ENCODE measurements around the gene FAM83C.

FAM83C gene

GRCh38 chr20:35270021-35270902, 22.0 kb downstream of the FAM83C start:
- in situ Hi-C loops (cut with HindIII; ENCODE audit: low pct_ligation_motif_present, low sequenced_read_pairs) = no loop called here
- H3K36me3 ChIP-seq (replicated peaks) = peaks cover under 1% of the 10 kb centered on the region

GRCh38 chr20:35269055-35269781, 23.0 kb downstream of the FAM83C start:
- DNase-seq = peak; percentile 71
- Histone ChIP-seq H3K4me3 (ENCODE audit: low read depth, low read length) (no peak overlapping the region), H3K27me3 (replicated peaks) (no peaks in the 10 kb centered on the region), H3K27ac (no peak overlapping the region), H3K36me3 (replicated peaks) (no peaks in the 10 kb centered on the region)
- in situ Hi-C loops (cut with HindIII; ENCODE audit: low pct_ligation_motif_present, low sequenced_read_pairs) = no loop called here
- TF ChIP-seq CTCF (IDR thresholded peaks at IDR 0.05; ENCODE audit: low read depth, low read length, missing control alignments) = peak; percentile 92

More at GRCh38 chr20:35270021-35270902, 22.0 kb downstream of the FAM83C start:
- H3K4me3 ChIP-seq (ENCODE audit: low read depth, low read length) = no peak overlapping the region
- no peak overlapping the region for H3K27ac ChIP-seq
- H3K27me3 ChIP-seq (replicated peaks) = no peaks in the 10 kb centered on the region
- no peak for TF ChIP-seq CTCF (IDR thresholded peaks at IDR 0.05; ENCODE audit: low read depth, low read length, missing control alignments)
- no peak for DNase-seq

GRCh38 chr20:35267092-35267491, 25.1 kb downstream of the FAM83C start:
- H3K4me3 ChIP-seq (ENCODE audit: low read depth, low read length) = no peak overlapping the region
- in situ Hi-C loops (cut with HindIII; ENCODE audit: low pct_ligation_motif_present, low sequenced_read_pairs) = no loop called here
- H3K36me3 ChIP-seq (replicated peaks) = no peaks in the 10 kb centered on the region
- no peak for DNase-seq
- no peak overlapping the region for H3K27ac ChIP-seq
- no peak for TF ChIP-seq CTCF (IDR thresholded peaks at IDR 0.05; ENCODE audit: low read depth, low read length, missing control alignments)
- H3K27me3 ChIP-seq (replicated peaks) = no peaks in the 10 kb centered on the region

- no peak for DNase-seq
- H3K27me3 ChIP-seq (replicated peaks) = no peaks in the 10 kb centered on the region
- no peak overlapping the region for H3K4me3 ChIP-seq (ENCODE audit: low read depth, low read length)
- no peak overlapping the region for H3K27ac ChIP-seq
- in situ Hi-C loops (cut with HindIII; ENCODE audit: low pct_ligation_motif_present, low sequenced_read_pairs) = no loop called here
- H3K36me3 ChIP-seq (replicated peaks) = no peaks in the 10 kb centered on the region
- TF ChIP-seq CTCF (IDR thresholded peaks at IDR 0.05; ENCODE audit: low read depth, low read length, missing control alignments) = peak; percentile 57
These were observed 27.5 kb downstream of the FAM83C start for GRCh38 chr20:35264755-35265154.

- in situ Hi-C loops (cut with HindIII; ENCODE audit: low pct_ligation_motif_present, low sequenced_read_pairs) = no loop called here
- DNase-seq = no peak
- no peak overlapping the region for H3K4me3 ChIP-seq (ENCODE audit: low read depth, low read length)
- no peaks in the 10 kb centered on the region for H3K27me3 ChIP-seq (replicated peaks)
- no peak overlapping the region for H3K27ac ChIP-seq
- no peaks in the 10 kb centered on the region for H3K36me3 ChIP-seq (replicated peaks)
- no peak for TF ChIP-seq CTCF (IDR thresholded peaks at IDR 0.05; ENCODE audit: low read depth, low read length, missing control alignments)
These were observed 28.5 kb downstream of the FAM83C start for GRCh38 chr20:35263532-35264341.

Measured in brain microvascular endothelial cell (primary cell).